Natural killer cell (primary cell): ENCODE data around the gene CLEC17A. TPM values are rescaled to one million over a fixed set of nuclear protein-coding genes. Genes with fewer than 3 reads are reported as not detected.
"Not testable (repeated sequence)": the region's sequence is repeated elsewhere in the genome, so short reads cannot be mapped to it uniquely, and the experiment has no call there.

Source experiments
- ATAC-seq, 3 donors: fragments of 150-1000 bp in 2 of 3; fragments of 200-7000 bp in 1 of 3; cut with Tn5 transposase; 1 replicate in 1 of 3; 2 replicates in 2 of 3; pipeline ENCODE4 v1.10.0; 2021; ENCODE audit warnings: mild to moderate bottlenecking in 2 of 3, moderate library complexity in 2 of 3
- DNase-seq, 2 donors: peaks; one replicate each; pipeline versions ENCODE4 v3.0.0 to v3.0.0-alpha.2; 2013 to 2021; ENCODE audit warnings: mixed read lengths in 1 of 2
- H3K27ac ChIP-seq: one replicate; pipeline ENCODE4 v1.5.1; 2013; ENCODE audit warnings: mild to moderate bottlenecking, low read length
- H3K27me3 ChIP-seq: one replicate; pipeline ENCODE4 v1.6.1; 2013; ENCODE audit warnings: low read length; ENCODE audit not compliant: control insufficient read depth, insufficient read depth
- H3K36me3 ChIP-seq: one replicate; pipeline ENCODE4 v1.6.1; 2013; ENCODE audit warnings: low read length; ENCODE audit not compliant: control insufficient read depth, insufficient read depth
- H3K4me1 ChIP-seq: one replicate; pipeline ENCODE4 v1.6.1; 2013; ENCODE audit warnings: low read length; ENCODE audit not compliant: control insufficient read depth, insufficient read depth
- H3K4me3 ChIP-seq: one replicate; pipeline ENCODE4 v1.5.1; 2013; ENCODE audit warnings: low read length
- H3K9me3 ChIP-seq: one replicate; pipeline ENCODE4 v1.6.1; 2013; ENCODE audit warnings: low read length; ENCODE audit not compliant: control insufficient read depth, insufficient read depth
- H3K27ac Mint-ChIP-seq, 2 donors: one replicate each; pipeline ENCODE4 v1.8.0; 2022; ENCODE audit warnings: mild to moderate bottlenecking in 2 of 2, mixed read lengths in 2 of 2, moderate library complexity in 1 of 2
- H3K27me3 Mint-ChIP-seq, 2 donors: one replicate each; pipeline ENCODE4 v1.8.0; 2022; ENCODE audit warnings: low read depth in 2 of 2, mixed read lengths in 2 of 2
- H3K36me3 Mint-ChIP-seq: one replicate; pipeline ENCODE4 v1.8.0; 2022; ENCODE audit warnings: mixed read lengths
- H3K4me1 Mint-ChIP-seq, 2 donors: one replicate each; pipeline ENCODE4 v1.8.0; 2022; ENCODE audit warnings: mixed read lengths in 2 of 2
- H3K4me3 Mint-ChIP-seq: one replicate; pipeline ENCODE4 v1.8.0; 2022; ENCODE audit warnings: mild to moderate bottlenecking, moderate library complexity, mixed read lengths
- H3K9me3 Mint-ChIP-seq, 2 donors: one replicate each; pipeline ENCODE4 v1.8.0; 2022; ENCODE audit warnings: mixed read lengths in 2 of 2
- WGBS: methylation state at CpG from one replicate; pipeline ENCODE4 v1.1.7; 2013; ENCODE audit warnings: missing lambda C conversion rate; ENCODE audit not compliant: insufficient coverage; 5-methylcytosine and 5-hydroxymethylcytosine counted together
- intact Hi-C: fragments of 100-400 bp; cut with micrococcal nuclease; formaldehyde crosslinking; loops from one replicate; pipeline ENCODE4 v1.14.2; 2022
- total RNA-seq, 4 donors: library from RNA; stranded (reverse); fragments of 120-200 nt in 1 of 4; gene quantifications; one replicate each; pipeline versions ENCODE4 v1.2.3 to v1.2.4, GENCODE V29; 2013 to 2022
- TF ChIP-seq, protein P1 (sequence below): fragments of 200-600 bp; IDR thresholded peaks from one replicate; pipeline ENCODE4 v1.8.0; 2022; ENCODE audit warnings: antibody characterized with exemption

CLEC17A gene
- total RNA-seq, 3 donors from 2014 or later (not counting 1 experiment from before 2014, with no cell fraction given) = 0.18 to 1.5 (median 0.45) TPM

- no peaks in the 10 kb centered on the region for H3K9me3 ChIP-seq
- no peak overlapping the region for H3K27ac ChIP-seq
- Mint-ChIP-seq H3K9me3 (no peaks in the 10 kb centered on the region), H3K27me3 (no peaks in the 10 kb centered on the region), H3K36me3 (no peaks in the 10 kb centered on the region), H3K4me3 (no peak overlapping the region), H3K4me1 (peaks cover 12 to 13% of the 10 kb centered on the region in 2 donors), H3K27ac (no peak overlapping the region)
- peaks cover 16% of the 10 kb centered on the region for H3K4me1 ChIP-seq
- WGBS = 89% methylated on average over 5 of the region's 8 CpGs
- intact Hi-C loops = no loop called here
- TF ChIP-seq, protein P1, sequence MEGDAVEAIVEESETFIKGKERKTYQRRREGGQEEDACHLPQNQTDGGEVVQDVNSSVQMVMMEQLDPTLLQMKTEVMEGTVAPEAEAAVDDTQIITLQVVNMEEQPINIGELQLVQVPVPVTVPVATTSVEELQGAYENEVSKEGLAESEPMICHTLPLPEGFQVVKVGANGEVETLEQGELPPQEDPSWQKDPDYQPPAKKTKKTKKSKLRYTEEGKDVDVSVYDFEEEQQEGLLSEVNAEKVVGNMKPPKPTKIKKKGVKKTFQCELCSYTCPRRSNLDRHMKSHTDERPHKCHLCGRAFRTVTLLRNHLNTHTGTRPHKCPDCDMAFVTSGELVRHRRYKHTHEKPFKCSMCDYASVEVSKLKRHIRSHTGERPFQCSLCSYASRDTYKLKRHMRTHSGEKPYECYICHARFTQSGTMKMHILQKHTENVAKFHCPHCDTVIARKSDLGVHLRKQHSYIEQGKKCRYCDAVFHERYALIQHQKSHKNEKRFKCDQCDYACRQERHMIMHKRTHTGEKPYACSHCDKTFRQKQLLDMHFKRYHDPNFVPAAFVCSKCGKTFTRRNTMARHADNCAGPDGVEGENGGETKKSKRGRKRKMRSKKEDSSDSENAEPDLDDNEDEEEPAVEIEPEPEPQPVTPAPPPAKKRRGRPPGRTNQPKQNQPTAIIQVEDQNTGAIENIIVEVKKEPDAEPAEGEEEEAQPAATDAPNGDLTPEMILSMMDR = no peak
- ATAC-seq (no peak), DNase-seq (no peak)
- H3K4me3 ChIP-seq = no peak overlapping the region
- H3K36me3 ChIP-seq = no peaks in the 10 kb centered on the region
- no peaks in the 10 kb centered on the region for H3K27me3 ChIP-seq
Measured at GRCh38 chr19:14576363-14576762, 6.5 kb upstream of the CLEC17A start.

GRCh38 chr19:14577264-14577663 is 5.6 kb upstream of the CLEC17A start:
- Histone ChIP-seq H3K36me3 (no peaks in the 10 kb centered on the region), H3K4me3 (no peak overlapping the region), H3K4me1 (peaks cover 11% of the 10 kb centered on the region), H3K27ac (no peak overlapping the region), H3K9me3 (no peaks in the 10 kb centered on the region), H3K27me3 (no peaks in the 10 kb centered on the region)
- H3K4me3 Mint-ChIP-seq = no peak overlapping the region
- H3K27ac Mint-ChIP-seq = no peak overlapping the region
- 63% methylated on average over 5 of the region's 5 CpGs for WGBS
- H3K27me3 Mint-ChIP-seq = no peaks in the 10 kb centered on the region
- intact Hi-C loops = no loop called here
- H3K9me3 Mint-ChIP-seq = no peaks in the 10 kb centered on the region
- TF ChIP-seq, protein P1 = no peak
- ATAC-seq = no peak
- no peaks in the 10 kb centered on the region for H3K36me3 Mint-ChIP-seq
- no peak for DNase-seq
- peaks cover 6 to 8% of the 10 kb centered on the region in 2 donors for H3K4me1 Mint-ChIP-seq

DNA sequence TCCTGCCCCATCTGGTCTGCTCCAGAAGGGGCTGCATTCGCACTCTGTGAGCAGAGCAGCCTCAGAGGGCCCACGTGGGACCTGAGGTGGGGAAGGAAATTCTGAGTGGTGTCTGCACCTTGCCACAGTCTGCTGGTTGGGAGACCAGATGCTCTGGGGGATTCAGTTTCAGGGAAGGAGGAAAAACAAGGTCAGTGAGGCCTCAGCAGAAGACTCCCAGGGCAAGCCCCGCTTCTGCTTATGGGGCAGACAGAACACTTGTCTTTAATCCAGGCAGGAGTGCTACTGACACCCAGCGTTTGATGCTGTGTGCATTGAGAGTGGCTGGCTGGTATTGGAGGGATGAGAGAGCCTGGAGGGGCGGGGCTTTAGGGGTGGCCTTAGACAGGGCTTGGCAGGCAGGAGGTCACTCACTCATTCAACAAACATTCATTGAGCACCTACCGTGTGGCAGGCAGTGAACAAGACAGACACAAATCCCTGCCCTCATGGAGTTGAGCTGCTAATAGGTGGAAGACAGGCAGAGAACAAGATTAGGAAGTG is 4.9 kb upstream of the CLEC17A start:
- no peaks in the 10 kb centered on the region for H3K27me3 ChIP-seq
- peaks cover 7% of the 10 kb centered on the region for H3K4me1 ChIP-seq
- H3K36me3 ChIP-seq = no peaks in the 10 kb centered on the region
- Mint-ChIP-seq H3K27ac (no peak overlapping the region), H3K36me3 (no peaks in the 10 kb centered on the region), H3K4me1 (peaks cover 6 to 8% of the 10 kb centered on the region in 2 donors), H3K27me3 (no peaks in the 10 kb centered on the region), H3K9me3 (no peaks in the 10 kb centered on the region), H3K4me3 (no peak overlapping the region)
- 50% methylated on average over 5 of the region's 6 CpGs for WGBS
- H3K27ac ChIP-seq = no peak overlapping the region
- ATAC-seq (no peak), DNase-seq (no peak)
- no peak overlapping the region for H3K4me3 ChIP-seq
- TF ChIP-seq, protein P1 = no peak
- H3K9me3 ChIP-seq = no peaks in the 10 kb centered on the region
- intact Hi-C loops = no loop called here

- no peak overlapping the region for H3K4me3 ChIP-seq
- no peak overlapping the region for H3K27ac ChIP-seq
- TF ChIP-seq, protein P1 = no peak
- Mint-ChIP-seq H3K27me3 (no peaks in the 10 kb centered on the region), H3K36me3 (no peaks in the 10 kb centered on the region), H3K27ac (no peak overlapping the region), H3K9me3 (no peaks in the 10 kb centered on the region), H3K4me3 (no peak overlapping the region), H3K4me1 (no peaks in the 10 kb centered on the region)
- peak in 1 of 2 donors; percentile 18 for DNase-seq
- H3K9me3 ChIP-seq = no peaks in the 10 kb centered on the region
- no peaks in the 10 kb centered on the region for H3K27me3 ChIP-seq
- no peaks in the 10 kb centered on the region for H3K4me1 ChIP-seq
- intact Hi-C loops = no loop called here
- H3K36me3 ChIP-seq = no peaks in the 10 kb centered on the region
- no peak for ATAC-seq
- 77% methylated on average over 6 of the region's 6 CpGs for WGBS
Measured at GRCh38 chr19:14580623-14581237, 2.2 kb upstream of the CLEC17A start.

- 68% methylated on average over 4 of the region's 5 CpGs for WGBS
- H3K27me3 ChIP-seq, DNase-seq, ATAC-seq, H3K36me3 Mint-ChIP-seq, H3K9me3 ChIP-seq, H3K27ac ChIP-seq, H3K4me1 Mint-ChIP-seq, H3K9me3 Mint-ChIP-seq, H3K27me3 Mint-ChIP-seq, H3K4me3 Mint-ChIP-seq, H3K4me1 ChIP-seq, H3K27ac Mint-ChIP-seq, intact Hi-C loops, H3K36me3 ChIP-seq: not testable (repeated sequence)
- H3K4me3 ChIP-seq = peak overlapping the region; percentile 43
Measured at GRCh38 chr19:14584372-14584771, 1.5 kb downstream of the CLEC17A start.
